IPS-18a (cell line): Measurements from ENCODE around the gene SHOC2.

ENCODE experiments used
- H3K27ac ChIP-seq: one replicate; pipeline ENCODE4 v1.5.1; 2013; ENCODE audit warnings: low read length
- H3K27me3 ChIP-seq: one replicate; pipeline ENCODE4 v1.6.1; 2013; ENCODE audit warnings: mild to moderate bottlenecking, low read length; ENCODE audit not compliant: control insufficient read depth, insufficient read depth
- H3K36me3 ChIP-seq: one replicate; pipeline ENCODE4 v1.6.1; 2013; ENCODE audit warnings: low read depth, low read length; ENCODE audit not compliant: control insufficient read depth
- H3K4me1 ChIP-seq: one replicate; pipeline ENCODE4 v1.6.1; 2013; ENCODE audit warnings: low read depth, low read length; ENCODE audit not compliant: control insufficient read depth
- H3K4me3 ChIP-seq: one replicate; pipeline ENCODE4 v1.5.1; 2013; ENCODE audit warnings: low read length
- H3K9ac ChIP-seq: one replicate; pipeline ENCODE4 v1.6.1; 2013; ENCODE audit warnings: mild to moderate bottlenecking, low read length, moderate library complexity
- H3K9me3 ChIP-seq: one replicate; pipeline ENCODE4 v1.6.1; 2013; ENCODE audit warnings: low read depth, low read length; ENCODE audit not compliant: control insufficient read depth

The SHOC2 gene

DNA sequence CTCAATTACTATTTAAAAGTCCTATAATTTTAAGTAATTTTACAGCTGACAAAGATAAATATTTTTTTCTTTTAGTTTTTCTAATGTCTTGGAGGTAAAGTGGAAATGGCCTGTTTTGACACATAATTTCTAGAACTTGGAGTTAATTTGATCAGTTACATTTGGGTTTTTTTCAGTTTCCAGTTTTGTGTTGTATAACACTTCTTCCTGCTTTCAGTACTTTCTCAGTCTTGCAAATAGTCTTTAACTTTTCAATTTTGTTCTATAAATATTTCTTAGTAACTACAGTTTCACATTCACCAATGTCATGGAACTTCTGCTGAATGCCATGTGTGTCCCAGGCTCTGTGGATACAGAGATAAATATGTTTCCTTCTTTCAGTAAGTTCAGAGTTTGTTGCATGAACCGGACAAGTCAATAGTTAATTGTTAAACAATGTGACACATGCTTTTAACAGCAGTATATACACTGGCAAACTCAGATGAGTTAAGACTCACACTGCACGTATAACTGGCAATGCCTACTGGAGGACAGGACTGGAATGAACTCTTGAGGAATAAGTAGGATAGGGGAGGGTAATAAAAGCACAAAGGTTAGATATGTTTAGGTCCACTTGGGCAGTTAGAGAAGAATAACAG, 4.6 kb downstream of the SHOC2 start:
- no peak overlapping the region for H3K9ac ChIP-seq
- H3K9me3 ChIP-seq = no peaks in the 10 kb centered on the region
- no peaks in the 10 kb centered on the region for H3K36me3 ChIP-seq
- no peak overlapping the region for H3K4me3 ChIP-seq
- no peaks in the 10 kb centered on the region for H3K27me3 ChIP-seq
- no peak overlapping the region for H3K27ac ChIP-seq
- peaks cover 9% of the 10 kb centered on the region for H3K4me1 ChIP-seq

DNA sequence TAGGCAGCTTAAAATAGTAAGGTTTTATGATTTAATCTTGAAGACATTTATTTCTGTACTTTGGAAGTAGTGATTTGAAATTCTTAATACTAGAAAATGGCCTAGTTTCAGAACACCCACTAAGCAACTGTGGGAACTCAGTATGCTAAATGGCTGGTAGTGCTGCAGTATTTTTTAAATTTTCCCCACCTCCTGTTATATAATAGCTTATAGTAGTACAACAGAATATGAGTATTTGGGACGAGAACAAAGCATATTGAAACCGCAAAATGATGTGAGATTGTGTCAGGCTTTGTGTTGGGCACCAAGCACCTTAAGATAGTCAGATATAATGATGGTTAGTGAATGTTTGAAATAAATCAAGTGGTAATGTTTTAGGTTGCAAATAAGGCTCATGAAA, 8.1 kb downstream of the SHOC2 start:
- Histone ChIP-seq H3K9me3 (no peaks in the 10 kb centered on the region), H3K27me3 (no peaks in the 10 kb centered on the region), H3K36me3 (no peaks in the 10 kb centered on the region), H3K4me1 (no peaks in the 10 kb centered on the region), H3K4me3 (no peak overlapping the region), H3K9ac (no peak overlapping the region), H3K27ac (no peak overlapping the region)

DNA sequence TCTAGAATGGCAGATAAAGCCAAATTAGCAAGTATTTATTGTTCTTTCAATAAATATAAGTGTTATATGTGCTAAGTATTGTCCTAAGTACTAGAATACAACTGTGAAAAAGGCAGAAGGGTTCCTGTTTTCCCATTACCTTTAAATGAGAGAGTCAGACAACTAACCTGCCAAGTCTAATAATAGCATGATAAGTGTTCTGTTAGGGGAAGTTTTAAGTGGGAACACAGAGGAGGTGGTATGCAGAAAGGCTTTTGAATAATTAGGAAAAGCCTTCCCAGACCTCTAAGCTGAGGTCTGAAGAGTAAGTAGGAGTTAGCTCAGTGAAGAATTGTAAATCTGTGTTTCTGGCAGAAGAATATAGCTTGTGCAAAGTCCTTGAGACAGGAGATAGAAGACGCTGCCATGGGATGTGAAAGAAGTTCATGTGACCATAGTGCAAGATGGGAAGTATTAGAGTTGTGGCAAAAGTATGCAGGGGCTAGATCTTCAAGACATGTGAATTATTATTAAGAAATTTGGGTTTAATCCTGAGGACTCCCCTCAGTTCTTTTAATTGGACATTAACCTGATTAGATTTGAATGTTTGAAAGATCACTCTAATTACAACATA, 12.5 kb downstream of the SHOC2 start:
- no peaks in the 10 kb centered on the region for H3K36me3 ChIP-seq
- H3K4me3 ChIP-seq = no peak overlapping the region
- H3K27me3 ChIP-seq = no peaks in the 10 kb centered on the region
- no peak overlapping the region for H3K9ac ChIP-seq
- H3K4me1 ChIP-seq = no peaks in the 10 kb centered on the region
- H3K9me3 ChIP-seq = no peaks in the 10 kb centered on the region
- no peak overlapping the region for H3K27ac ChIP-seq

DNA sequence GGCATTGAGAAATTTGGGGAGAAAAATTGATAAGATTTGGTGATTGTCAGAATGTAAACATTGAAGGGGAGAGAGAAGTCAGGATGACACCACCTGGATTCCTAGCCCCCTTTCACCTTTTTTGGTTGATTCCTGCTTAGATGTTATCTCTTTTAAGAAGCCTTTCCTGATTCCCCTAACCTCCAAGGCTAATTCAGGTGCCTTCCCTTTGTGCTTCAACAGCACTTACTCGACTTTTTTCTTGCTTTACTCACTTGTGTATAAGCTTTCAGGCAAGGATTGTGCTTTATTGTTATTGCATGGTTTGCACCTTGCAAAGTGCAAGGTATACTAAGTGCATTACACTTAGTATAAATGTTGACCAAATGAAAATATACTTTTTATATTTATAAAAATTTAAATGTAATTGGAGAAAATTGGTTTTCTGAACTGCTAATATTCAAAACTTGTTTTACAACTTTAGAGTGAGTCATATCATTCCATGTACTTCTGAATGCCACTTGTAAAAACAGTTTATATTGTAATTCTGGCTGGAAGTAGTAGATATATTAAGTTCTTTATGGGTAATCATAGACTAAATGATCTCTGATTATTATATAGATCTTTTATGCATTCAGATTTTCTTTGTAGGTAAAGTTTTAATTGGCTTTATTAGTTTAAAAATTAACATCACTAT, 13.2 kb downstream of the SHOC2 start:
- Histone ChIP-seq H3K9ac (no peak overlapping the region), H3K4me1 (no peaks in the 10 kb centered on the region), H3K27ac (no peak overlapping the region), H3K27me3 (no peaks in the 10 kb centered on the region), H3K9me3 (no peaks in the 10 kb centered on the region), H3K4me3 (no peak overlapping the region), H3K36me3 (no peaks in the 10 kb centered on the region)

DNA sequence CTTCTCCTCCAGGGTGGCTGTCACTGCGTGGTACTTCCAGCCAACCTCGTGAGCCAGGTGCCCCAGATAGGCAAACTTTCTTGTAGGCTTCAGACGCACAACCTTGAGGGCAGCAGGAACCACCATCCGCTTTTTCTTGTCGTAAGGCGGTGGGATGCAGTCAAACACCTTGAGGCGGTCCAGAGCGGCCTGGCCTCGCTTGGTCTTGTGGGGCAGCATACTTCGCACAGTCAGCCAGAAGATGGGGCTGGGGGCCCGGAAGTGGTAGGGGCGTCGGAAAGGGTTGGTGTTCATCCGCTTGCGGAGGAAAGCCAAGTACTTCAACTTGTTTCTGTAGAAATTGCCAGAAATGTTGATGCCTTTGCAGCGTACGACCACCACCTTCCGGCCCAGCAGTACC, 17.4 kb downstream of the SHOC2 start:
- no peaks in the 10 kb centered on the region for H3K27me3 ChIP-seq
- H3K36me3 ChIP-seq = no peaks in the 10 kb centered on the region
- no peak overlapping the region for H3K4me3 ChIP-seq
- no peak overlapping the region for H3K27ac ChIP-seq
- no peak overlapping the region for H3K9ac ChIP-seq
- no peaks in the 10 kb centered on the region for H3K4me1 ChIP-seq
- H3K9me3 ChIP-seq = no peaks in the 10 kb centered on the region

DNA sequence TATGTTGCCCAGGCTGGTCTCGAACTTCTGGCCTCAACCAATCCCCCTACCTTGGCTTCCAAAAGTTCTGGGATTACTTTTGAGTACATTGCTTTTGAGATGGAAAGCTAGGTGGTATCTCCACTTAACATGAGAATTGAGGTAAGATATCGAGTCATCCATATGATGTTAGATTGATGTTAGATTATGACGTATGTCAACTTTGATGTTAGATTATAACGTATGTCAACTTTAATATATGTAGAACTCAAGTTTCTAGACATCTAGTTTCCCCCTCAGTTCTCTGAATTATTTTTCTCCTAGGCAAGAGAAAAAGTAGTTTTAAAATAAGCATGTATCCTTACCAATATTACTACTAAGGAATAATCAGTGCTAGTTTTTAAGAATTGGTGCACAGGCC, 20.0 kb downstream of the SHOC2 start:
- Histone ChIP-seq H3K27me3 (no peaks in the 10 kb centered on the region), H3K9me3 (no peaks in the 10 kb centered on the region), H3K4me1 (no peaks in the 10 kb centered on the region), H3K36me3 (no peaks in the 10 kb centered on the region), H3K9ac (no peak overlapping the region), H3K4me3 (no peak overlapping the region), H3K27ac (no peak overlapping the region)

DNA sequence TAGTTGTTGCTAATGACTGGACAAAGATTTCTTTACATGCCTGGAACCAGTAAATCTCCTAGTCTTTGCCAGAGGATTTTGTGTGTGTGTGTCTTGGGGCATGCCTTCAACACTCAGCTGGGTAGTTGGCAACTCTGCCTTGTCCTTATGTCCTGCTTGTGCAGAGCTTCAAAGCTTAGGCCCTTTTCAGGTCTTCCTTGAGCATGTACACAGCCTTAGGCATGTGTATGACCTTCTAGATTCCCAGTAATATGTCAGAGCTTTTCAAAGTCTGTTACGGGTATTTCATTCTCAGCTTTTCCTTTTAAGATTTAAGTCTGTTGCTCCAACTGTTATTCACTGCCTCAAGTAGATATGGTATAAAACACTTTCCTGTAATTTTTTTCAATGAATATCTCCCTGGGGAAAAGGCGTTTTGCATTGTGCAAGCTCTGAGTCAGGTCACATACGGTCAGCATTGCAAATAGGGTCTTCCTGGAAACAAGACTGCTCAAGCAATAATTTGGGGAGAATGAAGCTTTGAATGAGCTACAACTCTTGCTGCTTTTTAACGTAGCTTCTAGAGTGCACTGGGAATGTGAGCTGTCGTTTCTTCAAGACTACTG, 25.5 kb downstream of the SHOC2 start:
- Histone ChIP-seq H3K27me3 (no peaks in the 10 kb centered on the region), H3K27ac (no peak overlapping the region), H3K4me1 (no peaks in the 10 kb centered on the region), H3K36me3 (no peaks in the 10 kb centered on the region), H3K4me3 (no peak overlapping the region), H3K9ac (no peak overlapping the region), H3K9me3 (no peaks in the 10 kb centered on the region)

DNA sequence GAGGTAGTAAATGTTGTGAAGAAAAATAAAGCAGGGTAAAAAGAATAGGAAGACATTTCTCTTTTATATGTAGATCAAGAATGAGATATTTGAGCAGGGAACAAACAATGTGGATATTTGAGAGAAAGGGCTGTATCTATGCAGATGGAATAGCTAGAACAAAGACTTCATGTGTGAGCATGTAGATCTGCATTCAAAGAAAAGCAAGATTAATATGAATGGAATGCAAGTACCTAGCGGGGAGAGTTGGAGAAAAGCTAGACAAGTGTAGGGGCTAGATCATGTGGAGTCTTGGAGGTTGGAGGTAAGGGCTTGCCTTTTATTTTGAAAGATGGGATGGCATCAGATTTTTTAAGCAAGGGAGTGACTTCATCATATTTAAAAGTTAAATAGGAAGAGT, 27.1 kb downstream of the SHOC2 start:
- Histone ChIP-seq H3K4me1 (no peaks in the 10 kb centered on the region), H3K36me3 (no peaks in the 10 kb centered on the region), H3K27me3 (no peaks in the 10 kb centered on the region), H3K9ac (no peak overlapping the region), H3K27ac (no peak overlapping the region), H3K9me3 (no peaks in the 10 kb centered on the region), H3K4me3 (no peak overlapping the region)

DNA sequence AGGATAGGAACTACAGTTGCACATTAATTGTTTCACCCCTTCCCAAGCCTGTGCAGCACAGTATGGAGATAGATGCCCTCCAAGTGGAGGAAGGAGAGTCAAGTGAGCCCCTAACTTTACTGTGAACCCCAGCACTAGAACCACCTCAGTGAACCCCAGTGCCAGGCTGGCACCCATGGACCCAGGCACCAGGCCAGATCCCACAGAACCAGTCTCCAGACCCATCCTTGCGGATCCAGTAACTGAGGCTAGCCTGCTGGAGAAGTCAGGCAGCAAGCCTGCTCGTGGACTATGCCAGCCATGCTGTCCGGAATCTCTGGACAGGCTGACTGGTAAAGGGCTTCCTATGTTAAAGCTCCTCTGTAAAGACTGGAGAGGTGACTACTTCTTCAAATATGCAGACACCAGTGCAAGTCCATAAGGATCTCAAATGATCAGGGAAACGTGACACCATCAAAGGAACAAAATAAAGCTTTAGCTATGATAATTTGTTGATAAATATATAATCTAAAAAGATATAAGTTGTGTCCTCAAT, 27.7 kb downstream of the SHOC2 start:
- H3K4me3 ChIP-seq = no peak overlapping the region
- H3K27me3 ChIP-seq = no peaks in the 10 kb centered on the region
- H3K9ac ChIP-seq = no peak overlapping the region
- H3K9me3 ChIP-seq = no peaks in the 10 kb centered on the region
- H3K27ac ChIP-seq = no peak overlapping the region
- H3K36me3 ChIP-seq = no peaks in the 10 kb centered on the region
- H3K4me1 ChIP-seq = no peaks in the 10 kb centered on the region

DNA sequence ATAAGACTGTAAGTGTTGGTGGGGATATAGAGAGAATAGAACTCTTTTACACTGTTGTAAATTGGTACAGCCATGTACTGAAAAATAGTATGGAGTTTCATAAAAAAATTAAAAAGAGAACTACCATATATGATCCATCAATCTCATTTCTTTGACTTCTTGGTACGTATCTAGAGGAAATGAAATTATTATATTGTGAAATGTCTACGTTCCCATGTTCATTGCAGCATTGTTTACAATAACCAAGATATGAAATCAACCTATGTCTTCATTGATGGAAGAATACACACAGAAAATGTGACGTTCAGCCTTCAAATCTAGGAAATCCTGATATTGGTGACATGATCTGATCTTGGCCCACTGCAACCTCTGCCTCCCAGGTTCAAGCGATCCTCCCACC, 32.0 kb downstream of the SHOC2 start:
- Histone ChIP-seq H3K4me1 (no peaks in the 10 kb centered on the region), H3K9me3 (no peaks in the 10 kb centered on the region), H3K27me3 (no peaks in the 10 kb centered on the region), H3K4me3 (no peak overlapping the region), H3K36me3 (no peaks in the 10 kb centered on the region), H3K27ac (no peak overlapping the region), H3K9ac (no peak overlapping the region)

DNA sequence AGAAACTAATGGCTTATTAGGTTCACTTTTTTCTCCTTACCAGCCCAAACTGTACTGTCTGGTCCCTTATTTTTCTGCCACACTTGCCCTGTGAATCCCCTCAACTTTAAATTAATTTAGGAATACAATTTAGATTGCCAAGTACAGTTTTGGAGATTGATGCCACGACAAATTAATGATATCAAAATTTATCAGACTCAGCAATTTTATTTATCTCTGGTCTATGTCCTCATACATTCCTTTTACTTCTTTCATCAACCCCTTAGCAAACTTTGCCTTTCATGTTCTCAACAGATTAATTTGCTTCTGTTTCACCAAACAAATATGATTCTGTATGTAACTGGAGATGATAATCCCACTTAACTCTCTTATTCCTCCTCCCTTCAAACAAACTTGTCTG, 38.2 kb downstream of the SHOC2 start:
- H3K36me3 ChIP-seq = no peaks in the 10 kb centered on the region
- no peak overlapping the region for H3K4me3 ChIP-seq
- H3K27me3 ChIP-seq = no peaks in the 10 kb centered on the region
- H3K9me3 ChIP-seq = no peaks in the 10 kb centered on the region
- H3K4me1 ChIP-seq = no peaks in the 10 kb centered on the region
- H3K27ac ChIP-seq = no peak overlapping the region
- H3K9ac ChIP-seq = no peak overlapping the region
